IMR-90 (cell line): ENCODE measurements around the gene NANS. TPM values are rescaled to one million over a fixed set of nuclear protein-coding genes. Genes with fewer than 3 reads are reported as not detected.
"Not testable (repeated sequence)": the region's sequence is repeated elsewhere in the genome, so short reads cannot be mapped to it uniquely, and the experiment has no call there.

Experiments used
- ATAC-seq: fragments of 200-7000 bp; cut with Tn5 transposase; 2 replicates; pipeline ENCODE4 v1.9.1; 2020; ENCODE audit warnings: low read depth, mild to moderate bottlenecking, moderate library complexity
- BruUV-seq: library from RNA; stranded (reverse); fragments of 400-500 nt; replicated peaks from 2 replicates; lab custom pipeline; 2021; lab: Mats Ljungman, UMichigan
- CTCF ChIA-PET: fragments of 300-600 bp; formaldehyde crosslinking; extraction: SDS; loops from one replicate; lab custom pipeline; 2021; ENCODE audit warnings: antibody characterized with exemption; lab: Yijun Ruan, JAX
- POLR2A ChIA-PET: fragments of 300-600 bp; sonication (Branson Sonifier 250); formaldehyde crosslinking; loops from one replicate; lab custom pipeline; 2022; ENCODE audit warnings: antibody characterized with exemption; ENCODE audit not compliant: unreplicated experiment; lab: Charles Lee
- DNase-seq: peaks from one replicate; pipeline ENCODE4 v3.0.0; 2013
- H2AFZ ChIP-seq: replicated peaks from 2 replicates; pipeline ENCODE3; 2013; ENCODE audit warnings: low read length, mild to moderate bottlenecking; ENCODE audit not compliant: poor library complexity
- H2AK5ac ChIP-seq: 2 replicates; pipeline ENCODE4 v1.6.1; 2013; ENCODE audit warnings: low read depth, low read length, inconsistent platforms
- H2AK9ac ChIP-seq: replicated peaks from 2 replicates; pipeline ENCODE3; 2013; ENCODE audit warnings: mild to moderate bottlenecking, low read depth, low read length, moderate library complexity; ENCODE audit not compliant: poor library complexity
- H2BK120ac ChIP-seq: 2 replicates; pipeline ENCODE4 v1.6.1; 2013; ENCODE audit warnings: low read depth, low read length, inconsistent platforms
- H2BK15ac ChIP-seq: 3 replicates; pipeline ENCODE4 v1.6.1; 2013; ENCODE audit warnings: low read depth, low read length, inconsistent platforms
- H2BK20ac ChIP-seq: 2 replicates; pipeline ENCODE4 v1.6.1; 2013; ENCODE audit warnings: low read depth, mild to moderate bottlenecking, inconsistent platforms, low read length, moderate library complexity
- H2BK5ac ChIP-seq: 2 replicates; pipeline ENCODE4 v1.6.1; 2013; ENCODE audit warnings: mild to moderate bottlenecking, low read depth, low read length, inconsistent platforms; ENCODE audit not compliant: poor library complexity, severe bottlenecking
- H3K14ac ChIP-seq: replicated peaks from 2 replicates; pipeline ENCODE4 v1.6.1; 2013; ENCODE audit warnings: low read depth, low read length, inconsistent platforms
- H3K18ac ChIP-seq: 2 replicates; pipeline ENCODE4 v1.6.1; 2013; ENCODE audit warnings: low read depth, low read length, control low read depth
- H3K23ac ChIP-seq: 2 replicates; pipeline ENCODE4 v1.6.1; 2013; ENCODE audit warnings: low read depth, low read length, inconsistent platforms
- H3K27ac ChIP-seq: 2 replicates; pipeline ENCODE4 v1.5.1; 2013; ENCODE audit warnings: mild to moderate bottlenecking, control low read depth, low read length; ENCODE audit not compliant: insufficient read depth
- H3K27me3 ChIP-seq: 2 replicates; pipeline ENCODE4 v1.6.1; 2013; ENCODE audit warnings: low read length; ENCODE audit not compliant: control insufficient read depth, insufficient read depth
- H3K36me3 ChIP-seq: 2 replicates; pipeline ENCODE4 v1.6.1; 2013; ENCODE audit warnings: low read length, mixed read lengths; ENCODE audit not compliant: control insufficient read depth, insufficient read depth
- H3K4ac ChIP-seq: 2 replicates; pipeline ENCODE4 v1.6.1; 2013; ENCODE audit warnings: low read depth, low read length, inconsistent platforms
- H3K4me1 ChIP-seq: 2 replicates; pipeline ENCODE4 v1.6.1; 2013; ENCODE audit warnings: low read length, mixed read lengths; ENCODE audit not compliant: control insufficient read depth, insufficient read depth
- H3K4me2 ChIP-seq: 2 replicates; pipeline ENCODE4 v1.6.1; 2013; ENCODE audit warnings: low read depth, mild to moderate bottlenecking, control low read depth, low read length, moderate library complexity
- H3K4me3 ChIP-seq: 2 replicates; pipeline ENCODE4 v1.5.1; 2013; ENCODE audit warnings: low read depth, mild to moderate bottlenecking, control low read depth, low read length, moderate library complexity; ENCODE audit not compliant: insufficient read depth
- H3K56ac ChIP-seq: 2 replicates; pipeline ENCODE4 v1.6.1; 2013; ENCODE audit warnings: low read length, inconsistent platforms; ENCODE audit not compliant: insufficient read depth; ENCODE audit errors: extremely low read depth
- H3K79me1 ChIP-seq, 2 experiments: 2 replicates each; pipeline ENCODE4 v1.6.1; 2013; ENCODE audit warnings: low read length in 2 of 2, inconsistent platforms in 1 of 2, low read depth in 1 of 2
- H3K9ac ChIP-seq: 2 replicates; pipeline ENCODE4 v1.6.1; 2013; ENCODE audit warnings: low read depth, low read length, control low read depth
- H3K9me1 ChIP-seq: 2 replicates; pipeline ENCODE4 v1.6.1; 2013; ENCODE audit warnings: low read length, inconsistent platforms; ENCODE audit not compliant: insufficient read depth
- H3K9me3 ChIP-seq: 2 replicates; pipeline ENCODE4 v1.6.1; 2013; ENCODE audit warnings: low read length; ENCODE audit not compliant: control insufficient read depth, insufficient read depth
- H4K20me1 ChIP-seq: 2 replicates; pipeline ENCODE4 v1.6.1; 2013; ENCODE audit warnings: low read length, inconsistent platforms; ENCODE audit not compliant: insufficient read depth
- H4K5ac ChIP-seq: 2 replicates; pipeline ENCODE4 v1.6.1; 2013; ENCODE audit warnings: mild to moderate bottlenecking, low read depth, low read length, control low read depth
- H4K8ac ChIP-seq, 2 experiments: 2 replicates each; pipeline ENCODE4 v1.6.1; 2013; ENCODE audit warnings: low read depth in 2 of 2, low read length in 2 of 2, control low read depth in 1 of 2, inconsistent platforms in 1 of 2
- H4K91ac ChIP-seq: 2 replicates; pipeline ENCODE4 v1.6.1; 2013; ENCODE audit warnings: low read depth, low read length, inconsistent platforms; ENCODE audit not compliant: insufficient read depth
- WGBS, 2 experiments: methylation state at CpG; one replicate each; pipeline versions ENCODE4 v1.1.5 to v1.1.7; 2013; ENCODE audit warnings: missing lambda C conversion rate in 2 of 2; ENCODE audit not compliant: insufficient read length in 1 of 2; ENCODE audit errors: extremely low coverage in 2 of 2; 5-methylcytosine and 5-hydroxymethylcytosine counted together
- dilution Hi-C: fragments of 300-500 bp; cut with HindIII; formaldehyde crosslinking; loops from one replicate; pipeline ENCODE4 v1.14.3; 2018; ENCODE audit warnings: low sequenced_read_pairs; ENCODE audit not compliant: unreplicated experiment
- in situ Hi-C: fragments of 300-500 bp; cut with MboI; formaldehyde crosslinking; loops from 3 replicates; pipeline ENCODE4 v1.14.3; 2019; ENCODE audit warnings: low sequenced_read_pairs, inconsistent platforms, mixed read lengths
- intact Hi-C: fragments of 100-400 bp; cut with micrococcal nuclease; formaldehyde crosslinking; loops from 2 replicates; pipeline ENCODE4 v1.10.0; 2022
- polyA plus RNA-seq, 3 experiments: library from polyadenylated mRNA; depleted of rRNA; stranded (reverse); fragments of >200 nt; gene quantifications; 2 replicates each; pipeline ENCODE4 v1.2.3, GENCODE V29; 2012; ENCODE audit warnings: low replicate concordance in 1 of 3
- total RNA-seq: library from RNA; depleted of rRNA; stranded (reverse); fragments of >200 nt; gene quantifications from 2 replicates; pipeline ENCODE4 v1.2.3, GENCODE V29; 2012

The NANS gene
- total and polyA plus RNA-seq, 2 of the 4 experiments (the other 2 are of a cell fraction), result 210 to 306 TPM

GRCh38 chr9:98124091-98124490 lies 67.6 kb downstream of the NANS start:
- H2AFZ ChIP-seq, H2AK5ac ChIP-seq, H3K4me3 ChIP-seq, CTCF ChIA-PET, H3K56ac ChIP-seq, H4K20me1 ChIP-seq, ATAC-seq, H3K4ac ChIP-seq, H4K5ac ChIP-seq, H3K27ac ChIP-seq, H4K91ac ChIP-seq, H2AK9ac ChIP-seq, H2BK15ac ChIP-seq, H3K14ac ChIP-seq, BruUV-seq, H4K8ac ChIP-seq, in situ Hi-C loops, dilution Hi-C loops, H3K79me1 ChIP-seq, H3K23ac ChIP-seq, H2BK120ac ChIP-seq, H3K9me1 ChIP-seq, H3K4me1 ChIP-seq, H3K9ac ChIP-seq, DNase-seq, H3K27me3 ChIP-seq, H3K4me2 ChIP-seq, POLR2A ChIA-PET, intact Hi-C loops, H3K36me3 ChIP-seq, H3K9me3 ChIP-seq, H2BK20ac ChIP-seq, H3K18ac ChIP-seq, H2BK5ac ChIP-seq: not testable (repeated sequence)
- whole genome bisulfite sequencing, 2 experiments, result 85% methylated on average over 8 of the region's 13 CpGs; no CpG with 5 or more reads in 1 of the 2 experiments
